Myocyte (in vitro differentiated cells): Measurements from ENCODE around the gene ASIC4. TPM values are rescaled to one million over a fixed set of nuclear protein-coding genes. Genes with fewer than 3 reads are reported as not detected.

Source experiments
- DNase-seq: peaks from one replicate; pipeline ENCODE4 v3.0.0-alpha.2; 2012; ENCODE audit warnings: low read depth
- total RNA-seq: library from RNA; depleted of rRNA; stranded (reverse); fragments of >200 nt; gene quantifications from 2 replicates; pipeline ENCODE4 v1.2.3, GENCODE V29; 2014

Gene ASIC4
- total RNA-seq, 1 donor from 2014 or later, result 0.29 TPM

DNA sequence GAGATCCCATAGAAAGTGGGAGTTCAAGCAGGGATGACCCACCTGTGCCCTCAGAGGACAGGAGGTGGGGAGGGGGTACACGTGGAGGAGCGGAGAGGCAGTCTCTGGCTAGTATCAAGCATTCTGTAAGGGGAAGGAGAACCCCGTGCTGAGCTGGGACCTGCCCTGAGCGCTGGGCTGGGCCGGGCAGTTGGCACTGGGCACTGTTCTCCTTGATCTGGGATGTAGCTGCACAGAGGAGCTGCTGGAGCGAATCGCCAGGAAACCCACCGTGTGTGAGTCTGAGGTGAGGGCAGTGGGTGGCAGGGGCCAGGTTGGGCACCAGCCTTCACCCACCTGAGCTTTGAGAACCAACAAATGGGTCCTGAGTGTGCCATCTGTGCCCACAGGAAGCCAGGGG, 35.4 kb upstream of the ASIC4 start:
- no peak for DNase-seq

DNA sequence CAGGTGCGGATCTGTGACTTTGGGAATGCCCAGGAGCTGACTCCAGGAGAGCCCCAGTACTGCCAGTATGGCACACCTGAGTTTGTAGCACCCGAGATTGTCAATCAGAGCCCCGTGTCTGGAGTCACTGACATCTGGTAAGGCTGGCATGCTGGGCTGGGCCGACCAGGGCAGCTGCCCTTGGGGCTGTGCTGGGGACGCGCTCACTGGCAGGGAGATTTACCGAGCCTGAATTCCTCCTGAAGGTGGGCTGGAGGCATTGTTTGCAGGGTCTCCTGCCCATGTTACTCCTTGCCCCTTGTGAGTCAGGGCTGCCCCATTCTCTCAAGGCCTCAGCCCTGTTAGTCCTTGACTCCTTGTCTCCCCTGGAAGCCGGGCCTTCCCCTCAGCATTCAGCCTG, 34.3 kb upstream of the ASIC4 start:
- DNase-seq, result no peak

DNA sequence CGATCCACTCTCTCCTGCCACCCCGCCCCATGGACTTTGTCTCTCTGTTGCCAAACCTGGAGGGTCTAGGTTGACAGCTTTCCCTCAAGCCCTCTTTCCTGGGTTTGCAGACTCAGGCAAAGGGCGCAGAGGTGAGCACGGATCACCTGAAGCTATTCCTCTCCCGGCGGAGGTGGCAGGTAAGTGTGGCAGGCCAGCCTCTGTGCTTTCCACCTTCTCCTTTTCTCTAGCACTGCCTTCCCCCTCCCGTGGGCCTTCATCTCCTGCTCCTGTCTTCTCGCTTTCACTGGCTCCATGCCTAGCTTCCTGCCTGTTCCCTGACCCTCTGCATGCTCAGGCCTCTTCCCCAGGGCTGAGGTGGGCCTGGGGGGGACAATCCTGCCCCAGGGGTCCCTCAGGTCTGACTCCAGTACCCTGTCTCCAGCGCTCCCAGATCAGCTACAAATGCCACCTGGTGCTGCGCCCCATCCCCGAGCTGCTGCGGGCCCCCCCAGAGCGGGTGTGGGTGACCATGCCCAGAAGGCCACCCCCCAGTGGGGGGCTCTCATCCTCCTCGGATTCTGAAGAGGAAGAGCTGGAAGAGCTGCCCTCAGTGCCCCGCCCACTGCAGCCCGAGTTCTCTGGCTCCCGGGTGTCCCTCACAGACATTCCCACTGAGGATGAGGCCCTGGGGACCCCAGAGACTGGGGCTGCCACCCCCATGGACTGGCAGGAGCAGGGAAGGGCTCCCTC, 31.4 kb upstream of the ASIC4 start:
- no peak for DNase-seq

DNA sequence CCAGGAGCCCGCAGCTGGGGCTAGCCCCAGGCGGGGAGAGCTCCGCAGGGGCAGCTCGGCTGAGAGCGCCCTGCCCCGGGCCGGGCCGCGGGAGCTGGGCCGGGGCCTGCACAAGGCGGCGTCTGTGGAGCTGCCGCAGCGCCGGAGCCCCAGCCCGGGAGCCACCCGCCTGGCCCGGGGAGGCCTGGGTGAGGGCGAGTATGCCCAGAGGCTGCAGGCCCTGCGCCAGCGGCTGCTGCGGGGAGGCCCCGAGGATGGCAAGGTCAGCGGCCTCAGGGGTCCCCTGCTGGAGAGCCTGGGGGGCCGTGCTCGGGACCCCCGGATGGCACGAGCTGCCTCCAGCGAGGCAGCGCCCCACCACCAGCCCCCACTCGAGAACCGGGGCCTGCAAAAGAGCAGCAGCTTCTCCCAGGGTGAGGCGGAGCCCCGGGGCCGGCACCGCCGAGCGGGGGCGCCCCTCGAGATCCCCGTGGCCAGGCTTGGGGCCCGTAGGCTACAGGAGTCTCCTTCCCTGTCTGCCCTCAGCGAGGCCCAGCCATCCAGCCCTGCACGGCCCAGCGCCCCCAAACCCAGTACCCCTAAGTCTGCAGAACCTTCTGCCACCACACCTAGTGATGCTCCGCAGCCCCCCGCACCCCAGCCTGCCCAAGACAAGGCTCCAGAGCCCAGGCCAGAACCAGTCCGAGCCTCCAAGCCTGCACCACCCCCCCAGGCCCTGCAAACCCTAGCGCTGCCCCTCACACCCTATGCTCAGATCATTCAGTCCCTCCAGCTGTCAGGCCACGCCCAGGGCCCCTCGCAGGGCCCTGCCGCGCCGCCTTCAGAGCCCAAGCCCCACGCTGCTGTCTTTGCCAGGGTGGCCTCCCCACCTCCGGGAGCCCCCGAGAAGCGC, 30.6 kb upstream of the ASIC4 start:
- no peak for DNase-seq

DNA sequence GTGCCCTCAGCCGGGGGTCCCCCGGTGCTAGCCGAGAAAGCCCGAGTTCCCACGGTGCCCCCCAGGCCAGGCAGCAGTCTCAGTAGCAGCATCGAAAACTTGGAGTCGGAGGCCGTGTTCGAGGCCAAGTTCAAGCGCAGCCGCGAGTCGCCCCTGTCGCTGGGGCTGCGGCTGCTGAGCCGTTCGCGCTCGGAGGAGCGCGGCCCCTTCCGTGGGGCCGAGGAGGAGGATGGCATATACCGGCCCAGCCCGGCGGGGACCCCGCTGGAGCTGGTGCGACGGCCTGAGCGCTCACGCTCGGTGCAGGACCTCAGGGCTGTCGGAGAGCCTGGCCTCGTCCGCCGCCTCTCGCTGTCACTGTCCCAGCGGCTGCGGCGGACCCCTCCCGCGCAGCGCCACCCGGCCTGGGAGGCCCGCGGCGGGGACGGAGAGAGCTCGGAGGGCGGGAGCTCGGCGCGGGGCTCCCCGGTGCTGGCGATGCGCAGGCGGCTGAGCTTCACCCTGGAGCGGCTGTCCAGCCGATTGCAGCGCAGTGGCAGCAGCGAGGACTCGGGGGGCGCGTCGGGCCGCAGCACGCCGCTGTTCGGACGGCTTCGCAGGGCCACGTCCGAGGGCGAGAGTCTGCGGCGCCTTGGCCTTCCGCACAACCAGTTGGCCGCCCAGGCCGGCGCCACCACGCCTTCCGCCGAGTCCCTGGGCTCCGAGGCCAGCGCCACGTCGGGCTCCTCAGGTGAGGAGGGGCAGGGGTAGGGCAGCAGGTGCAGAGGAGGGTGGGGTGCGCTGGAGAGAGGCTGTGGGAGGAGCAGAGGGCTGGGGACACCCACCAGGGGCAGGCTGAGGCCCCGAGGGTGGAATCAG, 29.7 kb upstream of the ASIC4 start:
- no peak for DNase-seq

DNA sequence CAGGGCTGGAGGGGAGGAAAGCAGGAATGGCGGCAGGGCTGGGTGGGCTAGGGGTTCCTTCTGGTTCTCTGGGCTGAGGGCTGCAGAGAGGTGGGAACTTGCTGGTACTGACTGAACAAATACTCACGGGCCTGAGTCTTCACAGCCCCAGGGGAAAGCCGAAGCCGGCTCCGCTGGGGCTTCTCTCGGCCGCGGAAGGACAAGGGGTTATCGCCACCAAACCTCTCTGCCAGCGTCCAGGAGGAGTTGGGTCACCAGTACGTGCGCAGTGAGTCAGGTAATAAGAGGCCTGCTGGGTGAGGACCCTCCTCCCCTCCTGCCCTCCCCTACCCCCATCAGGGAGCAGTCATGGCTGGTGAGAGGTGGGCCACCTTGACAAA, 29.1 kb upstream of the ASIC4 start:
- DNase-seq, result no peak

DNA sequence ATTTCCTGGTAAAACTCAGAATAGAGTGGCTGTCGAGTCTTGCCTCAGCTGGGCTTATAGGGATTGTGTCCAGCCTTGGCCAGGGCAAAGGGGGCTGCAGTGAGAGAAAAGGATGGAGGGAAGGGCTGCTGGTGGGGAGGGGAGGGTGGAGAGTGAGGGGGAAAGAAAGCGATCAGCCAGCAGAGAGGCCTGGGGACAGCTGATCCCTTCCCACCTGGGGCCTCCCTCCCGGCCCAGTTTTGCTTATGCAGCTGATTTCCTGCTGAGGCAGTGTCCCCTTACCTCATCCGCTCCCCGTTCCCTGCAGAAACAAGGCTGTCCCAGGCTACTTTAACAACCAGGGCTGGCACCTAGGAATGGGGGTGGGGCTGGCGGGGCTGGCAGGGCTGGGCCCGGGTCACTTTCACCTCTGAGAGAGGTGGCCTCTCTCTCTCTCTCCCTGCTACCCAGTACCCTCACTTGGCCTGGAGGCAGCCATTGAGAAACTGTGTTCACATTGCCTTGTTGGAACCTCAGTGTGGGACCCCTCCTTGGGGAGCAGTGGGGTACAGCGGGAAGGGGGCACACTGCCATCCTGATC, 27.8 kb upstream of the ASIC4 start:
- no peak for DNase-seq

DNA sequence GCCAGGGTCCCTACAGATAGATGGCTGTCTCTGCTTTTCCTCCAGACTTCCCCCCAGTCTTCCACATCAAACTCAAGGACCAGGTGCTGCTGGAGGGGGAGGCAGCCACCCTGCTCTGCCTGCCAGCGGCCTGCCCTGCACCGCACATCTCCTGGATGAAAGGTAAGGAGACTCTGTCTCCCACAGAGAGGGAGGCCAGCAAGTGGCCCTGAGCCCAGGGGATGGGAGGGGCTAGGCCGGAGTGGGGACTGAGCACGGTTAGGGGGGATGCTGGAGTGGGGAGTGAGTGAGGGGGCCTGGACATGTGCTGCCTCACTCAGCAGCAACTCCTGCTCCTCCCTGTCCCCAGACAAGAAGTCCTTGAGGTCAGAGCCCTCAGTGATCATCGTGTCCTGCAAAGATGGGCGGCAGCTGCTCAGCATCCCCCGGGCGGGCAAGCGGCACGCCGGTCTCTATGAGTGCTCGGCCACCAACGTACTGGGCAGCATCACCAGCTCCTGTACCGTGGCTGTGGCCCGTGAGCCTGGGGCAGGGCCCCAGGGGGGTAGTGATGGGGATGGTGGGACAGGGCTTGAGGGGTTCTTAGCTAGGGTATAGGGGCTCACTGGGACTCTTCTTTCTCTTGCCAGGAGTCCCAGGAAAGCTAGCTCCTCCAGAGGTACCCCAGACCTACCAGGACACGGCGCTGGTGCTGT, 26.0 kb upstream of the ASIC4 start:
- no peak for DNase-seq

DNA sequence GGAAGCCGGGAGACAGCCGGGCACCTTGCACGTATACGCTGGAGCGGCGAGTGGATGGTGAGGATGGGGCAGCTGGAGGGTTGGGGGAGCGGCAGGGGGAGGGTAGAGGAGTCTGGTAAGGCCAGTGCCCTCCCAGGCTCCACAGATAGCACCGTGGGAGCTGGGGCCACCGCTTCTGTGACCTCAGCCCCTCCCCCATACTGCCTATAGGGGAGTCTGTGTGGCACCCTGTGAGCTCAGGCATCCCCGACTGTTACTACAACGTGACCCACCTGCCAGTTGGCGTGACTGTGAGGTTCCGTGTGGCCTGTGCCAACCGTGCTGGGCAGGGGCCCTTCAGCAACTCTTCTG, 25.5 kb upstream of the ASIC4 start:
- DNase-seq, result no peak

DNA sequence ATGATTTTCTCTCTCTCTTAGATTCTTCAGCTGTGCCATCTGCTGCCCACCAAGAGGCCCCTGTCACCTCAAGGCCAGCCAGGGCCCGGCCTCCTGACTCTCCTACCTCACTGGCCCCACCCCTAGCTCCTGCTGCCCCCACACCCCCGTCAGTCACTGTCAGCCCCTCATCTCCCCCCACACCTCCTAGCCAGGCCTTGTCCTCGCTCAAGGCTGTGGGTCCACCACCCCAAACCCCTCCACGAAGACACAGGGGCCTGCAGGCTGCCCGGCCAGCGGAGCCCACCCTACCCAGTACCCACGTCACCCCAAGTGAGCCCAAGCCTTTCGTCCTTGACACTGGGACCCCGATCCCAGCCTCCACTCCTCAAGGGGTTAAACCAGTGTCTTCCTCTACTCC, 25.0 kb upstream of the ASIC4 start:
- no peak for DNase-seq

DNA sequence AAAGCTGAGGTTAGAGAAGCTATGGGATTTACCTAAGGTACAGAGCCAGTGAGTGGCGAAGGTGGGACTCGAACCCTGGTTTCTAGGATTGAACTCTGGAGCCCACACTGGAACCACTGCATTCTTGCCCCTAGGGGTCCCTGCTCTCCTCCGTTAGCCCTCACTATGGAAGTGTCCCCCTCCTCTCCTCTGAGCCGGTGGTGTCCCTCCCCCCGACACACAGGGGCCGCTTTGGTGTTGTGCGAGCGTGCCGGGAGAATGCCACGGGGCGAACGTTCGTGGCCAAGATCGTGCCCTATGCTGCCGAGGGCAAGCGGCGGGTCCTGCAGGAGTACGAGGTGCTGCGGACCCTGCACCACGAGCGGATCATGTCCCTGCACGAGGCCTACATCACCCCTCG, 24.1 kb upstream of the ASIC4 start:
- no peak for DNase-seq

DNA sequence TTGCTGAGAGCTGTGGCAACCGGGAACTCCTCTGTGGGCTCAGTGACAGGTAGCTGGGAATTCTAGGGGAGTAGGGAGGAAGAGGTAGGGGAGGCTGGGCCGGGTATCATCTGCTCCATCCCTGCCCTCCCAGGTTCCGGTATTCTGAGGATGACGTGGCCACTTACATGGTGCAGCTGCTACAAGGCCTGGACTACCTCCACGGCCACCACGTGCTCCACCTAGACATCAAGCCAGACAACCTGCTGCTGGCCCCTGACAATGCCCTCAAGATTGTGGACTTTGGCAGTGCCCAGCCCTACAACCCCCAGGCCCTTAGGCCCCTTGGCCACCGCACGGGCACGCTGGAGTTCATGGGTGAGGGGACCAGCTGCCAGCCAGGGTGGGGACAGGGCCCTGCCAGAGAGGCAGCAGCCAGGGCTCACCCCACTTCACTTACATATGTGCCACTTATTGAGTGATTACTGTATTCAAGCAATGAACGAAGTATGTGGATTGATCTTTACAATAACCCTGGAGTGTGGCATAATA, 23.6 kb upstream of the ASIC4 start:
- DNase-seq, result no peak

DNA sequence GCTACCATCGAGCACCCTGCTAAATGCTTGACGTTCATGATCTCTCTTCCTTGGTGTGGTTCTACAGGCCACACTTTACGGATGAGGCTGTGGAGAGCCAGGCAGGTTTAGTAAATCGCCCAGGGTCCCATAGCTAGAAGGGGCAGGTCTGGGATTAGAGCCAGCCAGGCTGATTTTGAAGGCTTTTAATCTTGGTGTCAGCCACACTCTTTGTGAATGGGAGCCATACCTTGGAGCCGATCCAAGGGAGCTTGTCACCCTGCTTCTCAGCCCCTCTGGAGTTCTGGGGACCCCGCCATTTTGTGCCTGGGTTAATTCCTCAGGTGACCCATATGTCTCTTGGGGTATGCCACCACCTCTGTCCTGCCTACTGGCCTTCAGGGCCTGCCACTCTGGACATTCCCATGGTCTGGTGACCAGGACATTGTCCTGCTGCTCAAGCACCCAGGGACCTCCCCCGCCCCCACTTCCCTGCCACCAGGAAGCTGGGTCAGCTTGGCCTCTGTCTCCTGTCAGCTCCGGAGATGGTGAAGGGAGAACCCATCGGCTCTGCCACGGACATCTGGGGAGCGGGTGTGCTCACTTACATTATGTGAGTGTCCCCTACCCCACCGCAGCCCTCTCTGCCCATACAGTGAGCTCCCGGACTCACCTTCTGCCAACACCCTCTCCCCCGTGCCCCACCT, 22.9 kb upstream of the ASIC4 start:
- no peak for DNase-seq

DNA sequence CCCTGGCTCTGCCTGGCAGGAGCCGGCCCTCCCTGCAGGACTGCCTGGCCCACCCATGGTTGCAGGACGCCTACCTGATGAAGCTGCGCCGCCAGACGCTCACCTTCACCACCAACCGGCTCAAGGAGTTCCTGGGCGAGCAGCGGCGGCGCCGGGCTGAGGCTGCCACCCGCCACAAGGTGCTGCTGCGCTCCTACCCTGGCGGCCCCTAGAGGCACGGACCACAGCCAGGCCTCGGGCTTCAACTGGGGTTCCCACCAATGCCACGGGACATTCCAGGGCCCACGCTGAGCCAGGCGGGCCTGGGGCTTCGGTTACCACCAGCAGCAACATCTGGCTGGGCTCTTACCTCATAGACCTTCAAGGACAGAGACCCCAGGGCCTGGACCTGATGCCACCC, 21.7 kb upstream of the ASIC4 start:
- DNase-seq, result no peak

DNA sequence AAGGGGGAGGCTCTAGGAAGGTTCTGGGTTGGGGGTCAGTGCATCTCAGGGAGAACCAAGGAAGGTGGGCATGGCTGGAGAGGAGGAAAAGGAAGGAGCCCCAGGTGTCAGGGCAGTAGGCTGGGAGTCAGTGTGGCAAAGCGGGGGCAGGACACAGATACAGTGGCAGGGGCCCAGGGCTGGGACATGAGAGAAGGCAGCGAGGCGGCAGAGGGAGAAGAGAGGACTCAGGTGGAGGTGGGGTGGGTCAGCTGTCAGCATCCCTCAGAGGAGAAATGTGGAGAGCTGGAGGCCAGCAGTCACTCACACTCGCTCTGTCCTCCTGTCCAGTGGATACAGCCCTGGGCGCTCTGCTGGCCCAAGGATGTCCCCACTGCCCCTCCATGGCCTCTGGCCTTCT, 21.2 kb upstream of the ASIC4 start:
- no peak for DNase-seq

DNA sequence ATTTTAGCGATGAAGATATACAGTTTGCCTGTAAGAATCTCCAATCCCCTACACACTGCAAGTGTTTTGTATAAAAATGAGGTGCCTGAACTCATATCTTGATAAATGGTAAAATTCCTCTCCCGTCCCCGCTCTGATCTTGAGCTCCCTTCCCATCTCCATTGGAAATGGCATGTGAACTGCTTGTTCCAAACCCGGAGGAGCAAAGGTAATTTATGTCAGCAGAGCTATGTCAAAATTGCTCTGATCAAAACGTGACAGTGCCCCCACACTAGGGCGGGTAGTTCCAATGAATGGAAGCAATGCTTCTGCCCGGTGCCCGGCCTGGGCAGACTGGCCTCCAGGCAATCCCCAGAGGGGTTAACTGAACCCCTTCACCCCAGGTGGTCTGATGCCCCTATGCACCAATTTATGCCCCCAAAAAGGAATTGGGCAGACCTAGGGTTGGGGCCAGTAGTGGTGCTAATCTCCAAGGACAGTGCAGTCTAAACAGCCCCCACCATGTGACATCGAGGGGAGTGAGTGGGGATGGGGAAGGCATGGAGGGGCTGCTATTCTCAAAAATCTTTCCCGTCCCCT, 19.2 kb upstream of the ASIC4 start:
- DNase-seq, result no peak

DNA sequence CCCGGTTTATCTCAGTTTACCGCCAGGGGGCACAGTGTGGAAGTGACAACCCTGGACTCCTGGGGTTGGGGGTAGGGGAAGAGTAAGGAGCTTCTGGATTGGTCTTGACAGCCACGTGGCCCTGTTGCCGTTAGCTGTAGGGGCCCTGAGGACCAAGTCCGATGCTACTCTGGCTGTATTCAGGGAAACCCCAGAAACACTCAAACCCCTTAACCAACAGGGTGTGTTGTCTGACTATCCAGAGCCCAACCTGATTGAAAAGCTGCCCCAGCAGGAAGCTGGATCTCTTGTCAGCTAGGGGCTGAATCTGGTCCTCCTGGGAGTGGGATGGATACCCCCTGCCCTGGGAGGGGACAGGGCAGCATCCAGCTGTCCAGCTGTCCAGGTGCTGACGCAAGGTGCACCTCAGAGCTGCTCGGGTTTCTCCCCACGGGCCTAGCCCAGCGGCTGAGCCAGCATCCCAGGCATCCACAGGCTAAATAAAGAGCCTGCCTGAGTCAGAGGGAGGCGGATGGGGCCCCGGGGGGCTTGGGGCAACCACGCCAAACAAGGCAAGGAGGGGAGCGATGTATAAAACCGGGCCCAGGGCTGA, 18.7 kb upstream of the ASIC4 start:
- DNase-seq, result peak; percentile 70

DNA sequence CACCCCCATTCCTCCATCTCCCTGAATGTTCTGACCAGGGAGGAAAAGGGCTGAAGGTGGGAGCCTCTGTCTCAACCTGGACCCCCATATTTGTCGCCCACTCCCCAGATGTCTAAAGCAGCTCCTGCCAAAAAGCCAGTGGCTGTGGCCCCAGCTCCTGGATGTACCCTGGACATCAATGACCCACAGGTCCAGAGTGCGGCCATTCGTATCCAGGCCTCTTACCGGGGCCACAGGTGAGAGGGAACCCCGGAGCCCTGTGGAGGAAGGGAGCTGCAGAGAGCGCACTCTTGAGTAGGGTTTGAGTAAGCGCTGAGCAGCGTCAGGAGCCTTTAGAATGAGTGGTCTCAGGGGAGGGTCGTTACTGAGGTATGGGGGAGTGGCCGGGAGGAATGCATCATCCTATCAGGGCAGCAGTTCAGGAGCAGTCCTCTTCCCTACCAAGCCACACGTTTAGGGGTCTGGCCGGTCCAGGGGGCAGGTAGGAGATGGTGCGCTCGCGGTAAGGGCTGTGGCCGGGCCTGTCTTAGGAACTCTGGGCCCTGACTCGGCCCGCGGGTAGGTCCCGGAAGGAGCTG, 17.9 kb upstream of the ASIC4 start:
- no peak for DNase-seq
